NCI-H1417 treated with DMSO at 0.1 percent for 48 hours (cell line): ENCODE data around the gene CROT.

Source experiments
- DNase-seq: peaks from one replicate; lab custom pipeline; 2025; lab: John Stamatoyannopoulos, UW

Gene CROT

DNA sequence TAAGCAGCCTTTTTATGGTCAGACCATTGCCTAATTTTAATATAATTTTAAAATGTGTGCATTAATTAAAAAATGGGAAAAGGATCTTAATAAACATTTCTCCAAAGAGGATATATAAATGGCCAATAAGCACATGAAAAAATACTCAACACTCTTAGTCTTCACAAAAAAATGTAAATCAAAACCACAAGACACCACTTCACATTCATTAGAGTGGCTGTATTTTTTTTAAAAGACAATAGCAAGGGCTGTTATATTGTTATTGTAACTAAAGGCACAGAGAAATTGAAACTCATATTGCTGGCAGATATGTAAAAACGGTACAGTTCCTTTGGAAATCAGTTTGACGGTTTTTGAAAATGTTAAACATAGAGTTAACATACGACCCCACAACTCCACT, 3.2 kb upstream of the CROT start:
- no peak for DNase-seq

DNA sequence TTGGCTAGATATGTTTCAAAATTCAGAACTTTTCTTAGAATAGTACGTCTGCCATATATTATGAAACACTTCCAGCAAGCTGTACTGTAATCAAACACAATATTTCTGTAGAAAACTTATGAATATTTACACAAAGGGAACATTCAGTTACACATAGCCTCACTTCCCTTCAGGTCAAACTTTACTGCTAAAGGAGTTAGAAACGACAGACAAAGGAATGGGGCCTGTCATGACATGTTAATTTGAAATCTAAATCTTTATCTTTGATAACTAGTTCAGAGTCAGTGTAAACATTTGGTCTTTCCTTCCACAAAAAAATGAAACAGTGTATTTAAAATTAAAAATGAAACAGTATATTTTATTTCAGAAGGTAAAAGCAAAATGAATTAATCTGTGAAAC, 1.0 kb upstream of the CROT start:
- no peak for DNase-seq

DNA sequence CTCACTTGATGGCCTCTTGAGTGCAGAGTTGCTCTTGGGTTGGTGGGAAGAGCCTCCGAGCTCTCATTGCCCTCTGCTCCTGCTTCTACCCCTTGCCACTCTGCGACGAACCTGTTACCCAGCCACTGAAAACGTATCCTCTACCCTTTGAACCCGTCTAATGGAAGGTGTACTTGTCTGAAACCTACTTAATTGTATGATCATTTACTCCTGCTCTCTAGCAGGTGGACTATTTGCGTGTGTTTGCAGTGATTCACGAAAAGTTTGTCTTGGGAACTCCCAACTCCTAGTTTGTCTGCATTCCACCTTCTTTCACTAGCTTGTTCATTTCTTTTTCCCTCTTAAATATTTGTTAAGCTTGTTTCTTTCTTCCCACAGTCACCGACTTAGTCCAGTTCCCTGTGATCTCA, 503 bp downstream of the CROT start:
- no peak for DNase-seq

DNA sequence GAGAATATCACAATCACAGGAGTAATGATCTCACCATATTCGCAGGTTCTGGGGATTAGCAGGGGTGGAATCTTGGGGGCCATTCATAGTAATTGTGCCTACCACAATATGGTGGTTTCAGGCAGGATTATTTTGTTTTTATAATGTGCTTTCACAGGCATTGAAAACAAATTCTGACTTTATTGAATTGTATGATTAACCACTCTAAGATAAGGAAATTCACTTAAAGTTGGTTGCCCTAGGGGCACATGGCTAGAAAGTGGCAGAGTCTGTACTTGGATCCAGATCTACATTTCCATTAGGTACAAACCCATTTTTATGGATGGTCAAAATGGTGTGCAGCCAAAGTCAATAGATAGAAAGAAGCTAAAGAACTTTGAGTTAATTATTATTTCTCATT, 1.7 kb downstream of the CROT start:
- no peak for DNase-seq

DNA sequence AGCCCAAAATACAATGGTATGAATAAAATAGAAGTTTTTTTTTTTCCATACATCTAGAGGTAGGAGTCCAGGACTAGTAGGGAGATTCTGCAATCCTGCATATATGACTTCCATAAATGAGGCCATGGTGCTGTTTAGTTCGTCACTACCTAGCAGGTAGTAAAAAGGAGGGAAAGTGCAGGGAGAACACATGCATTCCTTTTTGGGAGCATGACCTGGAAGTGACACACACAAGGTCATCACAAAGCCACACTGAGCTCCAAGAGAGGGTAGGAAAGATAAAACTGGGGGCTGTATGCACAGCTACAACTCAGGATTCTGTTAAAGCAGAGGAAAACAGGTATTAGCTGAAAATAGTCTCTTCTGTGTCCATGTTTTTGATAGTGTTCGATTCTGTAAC, 2.2 kb downstream of the CROT start:
- DNase-seq = no peak

DNA sequence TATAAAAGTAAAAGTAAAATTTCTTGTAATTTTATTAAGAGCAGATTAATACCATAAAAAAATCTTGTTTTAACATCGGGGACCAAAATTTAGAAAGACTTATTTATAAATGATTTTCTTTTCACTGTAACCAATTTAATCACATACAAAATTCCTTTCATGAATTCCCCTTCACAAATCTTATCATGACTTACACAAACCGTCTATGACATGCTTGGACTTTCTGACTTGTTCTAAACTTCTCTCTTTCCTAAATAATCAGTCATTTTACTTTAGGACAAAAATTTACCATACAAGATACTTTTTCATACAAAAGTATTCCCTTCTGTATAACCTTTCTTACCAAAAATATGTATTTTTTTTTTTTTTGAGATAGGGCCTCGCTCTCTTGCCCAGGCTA, 9.3 kb downstream of the CROT start:
- DNase-seq = no peak

DNA sequence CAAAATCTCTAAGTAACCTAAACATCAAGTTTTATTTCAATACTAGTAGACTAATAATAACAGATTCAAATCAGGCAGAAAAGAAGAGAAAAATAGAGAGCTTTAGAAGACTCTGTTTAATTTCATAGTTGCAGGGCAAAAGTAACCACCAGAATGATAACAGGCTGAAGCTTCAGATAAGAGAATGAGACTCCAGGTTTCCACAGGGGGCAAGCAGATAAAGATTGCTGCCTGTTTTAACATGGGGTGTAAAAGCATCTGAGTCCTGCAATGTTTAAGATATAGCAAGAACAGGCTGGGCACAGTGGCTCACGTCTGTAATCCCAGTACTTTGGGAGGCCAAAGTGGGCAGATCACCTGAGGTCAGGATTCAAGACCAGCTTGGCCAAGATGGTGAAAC, 11.0 kb downstream of the CROT start:
- DNase-seq = no peak

DNA sequence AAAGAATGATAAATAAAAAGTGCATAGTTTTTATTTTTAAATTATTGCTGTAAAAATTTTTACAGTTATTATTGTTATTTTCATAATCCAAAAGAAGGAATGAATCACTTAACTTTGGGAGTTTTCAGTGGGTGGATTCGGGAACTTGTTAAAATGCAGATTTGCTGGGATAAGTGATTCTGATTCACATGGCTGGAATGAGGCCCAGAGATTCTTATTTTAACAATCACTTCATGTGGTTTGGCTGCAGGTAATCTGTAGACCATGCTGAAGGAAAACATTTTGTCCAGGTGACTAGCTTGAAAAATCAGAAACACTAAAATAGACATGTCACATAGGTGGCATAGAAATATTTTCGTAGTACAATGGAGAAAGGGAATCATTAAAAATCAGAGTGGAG, 13.9 kb downstream of the CROT start:
- DNase-seq = no peak

DNA sequence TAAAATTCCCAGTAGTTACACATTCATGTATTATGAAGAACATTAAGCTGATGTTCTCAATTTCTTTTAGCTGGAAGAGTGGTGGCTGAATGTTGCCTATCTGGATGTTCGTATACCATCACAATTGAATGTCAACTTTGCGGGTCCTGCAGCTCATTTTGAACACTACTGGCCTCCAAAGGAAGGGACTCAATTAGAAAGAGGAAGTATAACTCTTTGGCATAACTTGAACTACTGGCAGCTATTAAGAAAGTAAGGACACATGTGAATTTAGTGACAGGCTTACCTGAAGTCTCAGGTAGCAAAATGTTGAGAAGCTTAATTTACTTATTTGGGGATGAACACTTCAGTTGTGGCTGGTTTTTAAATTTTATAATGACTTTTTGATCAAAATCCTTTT, 15.9 kb downstream of the CROT start:
- no peak for DNase-seq

DNA sequence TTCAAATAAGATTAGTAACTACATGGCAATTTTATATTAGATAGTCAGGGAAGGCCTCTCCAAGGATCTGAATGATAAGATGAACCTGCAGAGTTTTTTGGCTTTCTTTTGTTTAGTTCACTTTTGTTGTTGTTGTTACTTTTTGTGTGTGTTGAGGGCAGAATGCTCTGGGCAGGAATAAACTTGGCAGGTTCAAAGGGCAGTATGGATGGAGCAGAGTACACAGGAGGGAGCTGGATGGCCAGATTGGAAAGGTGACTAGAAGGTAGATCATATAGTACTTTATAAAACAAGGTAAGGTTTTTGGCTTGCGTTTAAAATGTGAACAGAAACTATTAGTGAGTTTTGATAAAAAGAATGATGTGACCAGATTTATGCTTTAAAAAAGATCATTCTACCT, 17.9 kb downstream of the CROT start:
- no peak for DNase-seq

DNA sequence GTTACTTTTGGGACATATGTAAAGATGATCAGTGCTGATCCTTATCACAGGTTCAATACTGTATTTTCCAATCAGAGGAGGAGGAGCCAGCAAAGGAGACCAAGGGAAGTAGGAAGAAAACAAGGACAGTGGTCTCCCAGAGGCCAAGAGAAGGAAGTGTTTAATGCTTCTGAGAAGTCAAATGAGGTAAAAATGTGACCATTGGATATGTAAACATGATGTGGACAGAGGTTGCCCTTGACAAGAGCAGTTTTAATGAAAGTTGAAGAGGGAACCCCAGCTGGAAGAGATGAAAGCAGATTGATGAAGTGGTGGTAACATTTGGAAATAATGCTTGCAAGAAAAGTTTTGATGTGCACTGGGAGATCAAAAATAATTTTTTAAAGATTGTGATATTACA, 18.8 kb downstream of the CROT start:
- DNase-seq = no peak

DNA sequence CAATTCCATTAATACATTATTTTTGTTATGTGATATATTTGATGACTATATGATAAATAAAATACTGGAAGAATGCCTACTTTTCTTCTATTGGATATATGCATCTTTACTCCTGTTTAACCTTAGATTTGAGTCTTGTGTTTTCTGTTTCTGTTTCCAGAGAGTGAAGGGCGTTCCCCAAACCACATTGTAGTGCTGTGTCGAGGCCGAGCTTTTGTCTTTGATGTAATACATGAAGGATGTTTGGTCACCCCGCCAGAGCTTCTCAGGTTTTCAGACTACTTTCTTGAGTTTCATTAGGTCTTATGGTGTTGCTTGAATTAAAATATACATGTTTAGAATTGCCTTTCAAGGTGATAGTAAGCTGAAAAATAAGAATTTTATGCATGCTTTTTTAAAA, 23.8 kb downstream of the CROT start:
- no peak for DNase-seq

DNA sequence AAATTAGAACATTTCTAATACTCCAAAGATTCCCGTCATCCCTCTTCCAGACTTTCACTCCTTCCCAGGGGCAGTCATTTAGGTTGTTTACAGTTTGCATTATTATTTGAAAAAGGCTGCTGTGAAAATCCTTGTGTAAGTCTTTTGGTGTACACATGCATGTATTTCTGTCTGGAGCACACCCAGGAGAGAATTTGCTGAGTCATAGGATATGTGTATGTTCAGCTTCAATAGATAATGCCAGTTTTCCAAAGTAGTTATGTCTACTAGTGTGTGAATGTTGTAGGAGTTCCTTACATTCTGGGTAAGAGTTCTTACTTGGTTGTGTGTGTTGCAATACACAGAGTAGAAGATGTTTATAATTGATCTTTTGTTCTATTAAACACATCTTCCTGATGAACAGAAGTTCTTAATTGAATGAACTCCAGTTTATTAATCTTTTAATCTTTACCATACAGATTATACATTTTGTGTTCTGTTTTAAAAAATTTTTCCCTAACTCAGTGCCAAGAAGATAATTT, 25.3 kb downstream of the CROT start:
- DNase-seq = no peak

DNA sequence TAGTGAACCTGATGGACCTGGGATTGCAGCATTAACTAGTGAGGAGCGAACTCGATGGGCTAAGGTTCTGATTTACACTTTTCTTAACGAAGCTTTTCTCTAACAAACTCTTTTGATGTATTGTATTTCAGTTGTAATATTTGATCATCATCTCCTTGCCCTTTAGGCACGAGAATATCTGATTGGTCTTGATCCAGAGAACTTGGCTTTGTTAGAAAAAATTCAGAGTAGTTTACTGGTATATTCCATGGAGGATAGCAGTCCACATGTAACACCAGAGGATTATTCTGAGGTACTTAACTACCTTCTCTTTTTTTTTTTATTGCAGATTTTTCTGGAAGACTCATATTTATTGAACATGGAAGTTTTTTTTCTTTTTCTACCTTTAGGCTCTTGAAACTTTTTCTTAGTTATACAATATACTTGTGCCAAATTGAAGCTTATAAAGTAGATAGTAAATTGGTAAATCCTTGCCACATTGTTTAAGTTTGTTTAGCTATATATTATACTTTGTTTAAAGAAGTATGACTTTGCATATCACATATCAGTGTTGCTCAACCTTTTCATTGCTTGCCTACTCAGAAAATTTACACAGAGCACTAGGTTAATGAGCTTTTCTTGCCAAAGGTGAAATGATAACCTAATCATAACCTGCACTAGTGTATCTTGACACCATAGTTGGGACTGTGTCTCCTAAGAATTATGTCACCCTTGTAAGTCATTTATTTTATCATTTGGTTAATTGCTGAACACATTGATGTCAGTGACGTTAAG, 30.4 kb downstream of the CROT start:
- DNase-seq = no peak

DNA sequence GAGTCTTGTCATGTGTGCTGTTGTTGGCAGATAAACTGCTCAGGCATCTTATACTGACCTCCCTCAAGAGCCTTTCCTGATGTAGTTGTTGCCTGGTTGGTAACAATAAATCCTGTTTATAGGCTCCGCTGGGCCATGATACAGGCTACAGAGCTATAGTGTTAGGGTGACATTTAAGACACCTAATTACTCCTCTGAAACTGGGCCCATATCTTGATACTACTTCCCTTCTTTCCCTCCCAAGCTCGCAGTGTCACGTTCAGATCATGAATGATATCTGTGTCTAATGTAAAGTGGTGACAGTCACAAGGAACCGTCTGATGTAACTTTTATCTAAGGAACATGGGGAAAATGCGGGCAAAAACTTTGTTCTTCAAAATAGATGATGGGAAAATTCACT, 35.4 kb downstream of the CROT start:
- no peak for DNase-seq

DNA sequence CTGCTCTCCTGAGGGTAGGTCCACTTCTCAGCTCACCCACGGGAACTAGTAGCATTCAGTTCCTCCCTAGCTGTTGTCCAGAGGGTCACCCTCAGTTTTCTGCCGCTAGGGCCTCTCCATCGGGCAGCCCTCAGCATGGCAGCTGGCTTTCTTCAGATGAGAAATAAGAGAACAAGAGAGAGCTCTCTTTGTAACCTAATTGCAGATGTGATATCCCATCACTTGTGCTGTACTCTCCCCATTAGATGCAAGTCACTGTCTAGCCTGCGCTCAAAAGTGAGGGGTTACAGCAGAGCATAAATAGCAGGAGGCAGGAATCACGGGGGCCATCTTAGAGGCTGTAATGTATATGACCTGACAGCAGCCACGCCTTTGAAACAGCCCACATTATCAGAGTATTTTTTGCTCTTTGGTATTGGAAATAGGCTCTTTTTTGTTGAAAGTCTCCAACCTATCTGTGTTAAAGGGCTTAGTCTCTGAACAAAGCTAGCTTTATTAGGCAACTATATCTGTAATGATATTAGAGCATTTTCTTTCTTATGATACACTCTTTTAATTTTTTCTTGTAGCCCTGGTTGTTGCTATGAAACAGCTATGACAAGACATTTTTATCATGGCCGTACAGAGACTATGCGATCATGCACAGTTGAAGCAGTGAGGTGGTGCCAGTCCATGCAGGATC, 45.7 kb downstream of the CROT start:
- no peak for DNase-seq

DNA sequence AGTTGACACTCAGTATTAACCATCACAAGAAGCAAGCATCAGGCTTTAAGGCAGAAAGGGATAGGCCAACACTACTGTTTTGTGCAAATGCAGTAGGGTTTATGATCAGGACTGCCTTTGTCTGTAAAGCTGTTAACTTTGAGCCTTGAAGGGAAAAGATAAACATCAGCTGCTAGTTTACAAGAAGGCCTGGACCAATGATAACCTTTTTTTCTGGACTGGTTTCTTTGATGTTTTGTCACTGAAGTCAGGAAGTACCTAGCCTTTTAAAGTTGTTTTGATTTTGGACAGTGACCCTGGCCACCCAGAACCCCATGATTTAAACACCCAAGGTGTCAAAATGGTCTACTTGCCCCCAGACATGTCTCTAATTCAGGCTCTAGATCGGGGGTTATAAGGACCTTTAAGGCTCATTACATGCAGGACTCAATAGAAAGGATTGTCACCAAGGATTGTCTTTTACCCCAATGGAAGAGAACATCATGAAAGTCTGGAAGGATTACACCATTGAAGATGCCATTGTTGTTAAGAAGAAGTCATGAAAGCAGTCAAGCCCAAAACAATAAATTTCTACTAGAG, 50.1 kb downstream of the CROT start:
- DNase-seq = no peak

DNA sequence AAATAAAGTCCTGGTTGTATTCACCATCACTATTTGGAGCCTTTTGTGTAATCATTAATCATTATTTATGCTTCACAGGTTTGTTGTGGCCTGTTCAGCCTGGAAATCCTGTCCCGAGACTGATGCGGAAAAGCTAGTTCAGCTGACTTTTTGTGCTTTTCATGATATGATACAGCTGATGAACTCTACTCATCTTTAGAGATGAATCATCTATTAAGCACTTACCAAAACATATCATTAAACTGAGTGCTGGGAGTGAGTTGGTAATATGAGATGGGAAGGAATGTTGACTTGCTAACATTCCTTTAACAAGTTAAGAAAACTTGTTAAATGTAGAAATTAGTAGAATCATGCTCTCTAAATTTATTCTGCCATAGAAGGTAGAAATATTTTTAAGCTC, 53.0 kb downstream of the CROT start:
- no peak for DNase-seq

DNA sequence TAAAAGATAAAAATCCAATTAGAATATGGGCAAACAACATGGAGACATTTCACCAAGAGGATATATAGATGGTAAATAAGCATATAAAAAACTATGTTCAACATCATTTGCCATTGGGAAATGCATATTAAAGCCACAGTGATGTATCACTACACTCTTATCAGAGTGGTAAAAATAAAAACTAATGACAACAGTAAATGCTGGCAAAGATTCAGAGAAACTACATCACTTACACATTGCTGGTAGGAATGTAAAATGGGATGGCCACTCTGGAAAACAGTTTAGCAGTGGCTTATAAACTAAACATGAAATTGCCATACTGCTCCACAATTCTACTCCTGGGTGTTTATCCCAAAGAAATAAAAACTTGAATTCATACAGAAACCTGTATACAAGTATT, 59.2 kb downstream of the CROT start:
- DNase-seq = no peak

DNA sequence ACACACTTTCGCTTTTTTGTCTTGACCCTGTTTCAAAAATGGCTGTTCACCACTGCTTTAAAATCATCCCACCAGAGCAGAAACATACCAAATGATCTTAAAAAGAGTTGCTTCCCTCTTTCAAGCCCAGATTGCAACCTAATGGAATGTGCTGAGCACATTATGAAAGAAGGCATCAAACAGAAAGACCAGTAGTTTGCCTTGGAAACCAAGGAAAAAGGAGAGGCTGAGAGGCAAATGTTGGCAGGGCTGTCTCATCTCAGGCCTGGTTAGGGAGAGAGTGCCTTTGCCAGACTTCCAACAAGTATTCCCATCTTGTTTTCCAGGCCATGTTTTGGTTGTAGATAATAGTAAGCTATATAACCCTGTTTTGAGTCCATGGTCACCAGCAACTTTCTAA, 65.7 kb downstream of the CROT start:
- no peak for DNase-seq

DNA sequence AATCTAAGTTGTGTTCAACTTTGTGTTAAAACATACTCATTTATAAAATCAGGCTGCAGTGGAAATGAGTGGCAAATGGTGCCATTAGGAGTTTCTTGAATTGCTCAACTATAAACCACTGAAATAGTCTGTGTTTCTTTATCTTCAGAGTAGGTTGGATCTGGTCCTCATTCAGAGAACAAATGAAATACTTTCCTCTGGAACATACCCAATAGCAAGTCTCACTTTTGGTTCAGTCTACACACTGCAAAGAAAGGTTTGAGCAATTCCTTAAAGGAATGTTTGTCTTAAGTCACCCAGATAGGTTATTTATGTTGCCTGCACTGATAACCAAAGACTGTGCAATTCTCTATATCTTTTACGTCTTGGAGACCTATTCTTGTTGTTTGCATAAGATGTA, 67.6 kb downstream of the CROT start:
- no peak for DNase-seq

DNA sequence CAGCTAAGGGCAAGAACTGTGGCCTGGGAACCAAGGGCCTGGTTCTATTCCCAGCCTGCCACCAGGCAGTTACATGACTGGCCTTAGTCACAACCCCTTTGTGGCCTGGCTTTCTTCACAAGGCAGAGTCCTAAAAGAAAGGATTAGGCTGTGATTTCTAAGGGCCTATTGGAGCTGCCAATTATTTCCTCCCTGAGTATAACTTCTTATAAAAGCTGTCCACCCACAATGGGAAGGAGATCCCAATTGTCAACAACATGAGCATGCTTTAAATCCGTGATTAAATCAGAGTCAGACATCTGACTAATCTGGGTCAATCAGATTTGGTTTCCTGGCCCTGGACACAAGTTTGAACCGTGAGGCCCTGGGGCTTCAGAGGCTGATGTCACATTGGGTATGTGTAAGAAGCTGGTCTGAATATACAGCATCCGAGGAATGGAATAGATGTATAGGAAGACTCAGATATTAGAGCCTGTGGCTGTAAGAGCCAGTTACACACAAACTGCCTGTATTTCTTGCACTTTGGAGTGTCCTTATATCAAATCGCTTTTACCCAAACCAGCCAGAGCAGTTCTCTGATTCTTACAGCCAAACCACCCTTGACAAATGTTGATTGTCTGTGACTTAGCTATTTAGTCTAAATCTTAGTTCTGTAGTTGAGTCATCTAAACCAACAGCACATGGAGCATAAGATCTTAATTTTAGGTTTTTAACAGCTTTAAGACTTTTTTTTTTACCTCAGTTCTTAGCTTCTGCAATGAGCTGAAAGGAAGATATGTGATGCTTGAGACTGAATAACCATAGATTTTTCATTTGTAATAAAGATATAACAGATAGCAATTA, 68.7 kb downstream of the CROT start:
- DNase-seq = no peak

DNA sequence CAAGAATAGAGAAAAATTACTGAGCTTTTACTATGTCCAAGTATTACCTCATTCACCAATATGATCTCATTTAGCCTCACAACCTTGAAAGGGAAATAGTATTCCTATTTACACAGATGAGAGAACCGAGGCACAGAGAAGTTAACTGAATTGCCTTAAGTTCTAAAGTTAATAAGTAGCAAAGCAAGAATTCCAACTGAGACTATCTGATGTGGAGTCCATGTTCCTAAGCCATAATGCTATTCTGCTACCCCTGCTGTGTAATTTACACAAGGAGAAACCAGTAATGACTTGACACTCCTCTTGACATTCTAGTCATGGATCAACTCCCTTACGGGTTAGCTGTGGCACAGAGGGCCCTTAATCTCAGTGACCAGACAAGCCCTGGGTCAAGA, 69.3 kb downstream of the CROT start:
- no peak for DNase-seq
